HG02938 (cell line): ENCODE measurements around the gene NTPCR.
"Not testable (repeated sequence)": the region's sequence is repeated elsewhere in the genome, so short reads cannot be mapped to it uniquely, and the experiment has no call there.

ENCODE experiments used
- ATAC-seq: cut with Tn5 transposase; IDR thresholded peaks from one replicate; pipeline ENCODE4 v1.9.1; 2021; ENCODE audit warnings: mild to moderate bottlenecking, moderate library complexity; ENCODE audit not compliant: unreplicated experiment

NTPCR gene

DNA sequence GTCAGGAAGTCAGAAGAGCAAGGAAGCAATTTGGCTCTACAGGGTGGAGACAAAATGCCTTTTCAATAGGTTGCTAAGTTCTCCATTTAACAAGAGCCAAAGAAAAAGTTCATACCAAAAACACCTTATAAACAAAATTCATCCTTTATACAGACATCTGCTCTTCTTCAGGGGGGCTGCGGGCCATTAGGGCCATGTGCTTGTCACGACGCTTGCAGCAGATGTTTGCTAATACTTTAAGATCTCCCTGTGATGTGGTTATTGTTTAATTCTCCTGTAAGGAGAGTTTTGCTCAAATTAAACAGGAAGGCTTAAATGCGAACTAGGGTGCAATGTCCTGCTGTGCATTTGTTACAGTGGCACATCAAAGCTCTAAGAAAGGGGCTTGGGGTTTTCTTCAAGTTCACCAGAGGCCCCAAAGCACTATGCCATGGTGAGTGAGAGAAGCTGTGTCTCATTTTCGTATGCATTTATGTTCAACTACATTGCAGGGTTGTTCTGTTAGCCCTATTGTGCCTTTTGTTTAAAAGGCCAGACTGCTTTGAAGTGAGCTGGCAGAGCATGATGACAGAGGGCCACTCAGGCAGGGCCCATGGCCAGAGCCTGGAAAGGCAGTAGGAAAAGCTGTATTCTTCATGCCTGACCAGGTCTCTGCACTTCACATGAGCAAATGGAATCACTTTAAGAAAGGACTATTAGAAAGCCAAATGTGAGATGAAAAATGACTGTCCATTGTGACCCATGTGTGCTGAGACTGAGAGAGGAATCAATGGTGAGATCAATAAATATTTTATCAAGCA, 24.8 kb upstream of the NTPCR start:
- ATAC-seq, result no peak

DNA sequence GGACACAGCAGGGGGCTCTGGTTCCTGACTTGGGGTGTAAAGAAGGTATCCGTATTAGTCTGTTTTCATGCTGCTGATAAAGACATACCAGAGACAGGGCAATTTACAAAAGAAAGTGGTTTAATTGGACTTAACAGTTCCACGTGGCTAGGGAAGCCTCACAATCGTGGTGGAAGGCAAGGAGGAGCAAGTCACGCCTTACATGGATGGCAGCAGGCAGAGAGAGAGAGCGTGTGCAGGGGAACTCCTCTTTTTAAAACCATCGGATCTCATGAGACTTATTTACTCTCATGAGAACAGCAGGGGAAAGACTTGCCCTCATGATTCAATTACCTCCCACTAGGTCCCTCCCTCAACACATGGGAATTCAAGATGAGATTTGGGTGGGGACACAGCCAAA, 23.2 kb upstream of the NTPCR start:
- ATAC-seq, result not testable (repeated sequence)

DNA sequence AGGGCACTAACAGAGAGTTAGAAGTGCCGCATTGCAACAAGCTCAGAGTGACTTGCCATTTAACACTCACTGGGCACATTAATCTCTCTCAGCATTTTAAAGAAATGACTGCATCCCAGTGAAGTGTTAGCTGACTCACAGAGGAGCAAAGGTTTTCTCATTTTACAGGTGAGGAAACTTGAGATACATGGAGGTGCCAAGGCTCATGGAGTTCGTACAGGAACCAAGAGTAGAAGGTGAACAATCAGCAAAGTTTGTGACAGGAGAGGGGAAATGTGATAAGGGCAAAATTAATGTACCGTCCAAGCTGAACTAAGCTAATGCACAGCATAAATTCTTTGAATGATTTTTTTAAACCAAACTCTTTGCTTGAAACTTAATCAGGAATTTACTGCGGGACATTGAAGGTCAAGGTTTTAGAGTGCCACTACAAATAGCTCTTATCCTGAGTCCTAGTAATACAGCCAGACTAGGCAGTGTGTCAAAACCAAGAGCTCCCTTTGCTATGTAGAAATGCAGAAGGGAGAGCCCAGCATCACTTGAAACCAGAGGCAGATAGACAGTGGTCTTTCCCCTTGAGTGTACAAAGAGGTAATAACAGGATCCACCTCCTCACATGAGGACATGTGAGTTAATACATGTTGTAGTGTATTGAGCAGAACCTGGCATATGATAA, 22.4 kb upstream of the NTPCR start:
- ATAC-seq, result no peak

DNA sequence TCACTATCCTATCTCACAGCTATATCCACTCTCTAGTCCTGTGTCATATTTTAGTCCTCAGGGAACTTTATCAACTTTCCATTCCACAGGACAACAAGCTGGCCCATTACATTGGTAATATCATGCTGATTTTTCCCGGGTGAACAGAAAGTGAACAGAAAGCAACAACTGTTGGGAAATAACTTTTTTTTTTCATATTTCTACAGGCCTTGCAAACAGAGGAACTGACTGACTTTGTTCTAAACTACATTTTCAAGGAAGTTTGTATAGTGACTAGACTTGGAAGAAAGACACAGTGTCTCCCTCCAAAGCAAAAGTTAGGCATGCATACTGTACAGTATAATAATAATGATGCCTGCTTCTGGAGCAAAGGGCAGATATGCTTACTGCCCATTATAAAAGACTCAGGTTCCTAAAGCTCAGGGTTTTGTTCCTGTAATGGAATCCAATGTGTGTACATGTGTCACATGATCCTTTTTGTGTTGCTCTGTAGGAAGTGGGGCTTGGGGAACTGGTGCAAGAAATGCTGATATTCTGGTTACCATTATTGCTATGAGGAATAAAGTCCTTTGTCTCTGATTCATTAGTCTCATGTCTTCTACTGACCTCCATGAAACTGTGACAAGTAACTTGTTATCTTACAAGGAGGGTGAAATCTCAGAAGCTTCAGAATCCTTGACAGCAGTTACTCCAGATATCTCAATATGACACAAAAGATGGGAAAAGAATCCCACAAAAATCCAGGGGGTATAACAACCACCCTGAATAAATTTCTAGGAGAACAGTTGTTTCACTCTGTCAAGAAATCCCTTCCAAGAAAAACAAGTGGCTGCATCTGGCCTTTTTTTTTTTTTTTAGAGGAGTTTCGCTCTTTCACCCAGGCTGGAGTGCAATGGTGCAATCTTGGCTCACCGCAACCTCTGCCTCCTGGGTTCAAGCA, 17.7 kb upstream of the NTPCR start:
- no peak for ATAC-seq

DNA sequence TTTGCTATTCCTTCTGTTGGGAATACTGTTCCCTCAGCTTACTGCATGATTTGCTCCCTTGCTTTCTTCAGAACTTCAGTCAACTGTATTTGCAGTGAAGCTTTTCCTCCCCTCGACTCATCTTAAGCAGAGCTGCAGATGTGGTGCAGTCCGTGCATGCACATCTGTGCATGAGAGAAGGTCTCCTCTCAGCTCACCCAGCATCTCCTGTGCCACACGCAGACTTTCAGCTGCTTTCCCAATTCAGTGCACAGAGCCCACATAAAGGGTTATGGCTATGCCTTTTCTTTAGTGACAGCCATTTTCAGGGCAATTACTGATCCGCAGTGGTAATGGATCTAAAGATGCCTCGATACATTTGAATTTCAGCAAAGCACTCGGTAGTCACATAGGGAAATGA, 13.5 kb upstream of the NTPCR start:
- ATAC-seq, result no peak

DNA sequence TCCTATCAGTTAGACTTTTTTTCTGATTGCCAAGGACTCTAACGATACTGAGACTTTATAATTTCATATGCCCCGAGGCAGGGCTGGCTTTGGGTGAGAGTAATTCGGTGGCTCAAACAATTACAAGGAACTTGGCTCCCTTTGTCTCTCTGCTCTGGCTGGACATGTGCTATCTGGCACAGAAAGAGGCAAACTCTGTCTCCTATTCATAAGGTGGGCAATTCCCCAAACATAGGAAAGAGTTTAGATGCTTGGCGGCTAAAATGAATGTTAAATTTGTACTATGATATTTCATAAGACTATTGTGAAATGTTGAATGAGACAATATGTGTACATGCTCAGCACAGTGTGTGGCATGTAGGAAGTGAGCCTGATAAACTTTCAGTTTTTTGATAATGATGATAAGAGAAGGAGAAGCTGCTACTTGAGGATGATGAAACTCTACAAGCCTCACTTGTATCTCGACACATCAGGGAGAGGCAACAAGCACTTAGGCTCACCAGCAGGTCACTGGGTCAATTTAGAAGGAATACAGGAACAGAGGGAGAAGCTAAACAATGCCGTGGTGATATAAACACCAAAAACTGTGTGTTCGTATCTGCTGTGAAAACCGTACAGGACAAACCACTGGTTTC, 12.6 kb upstream of the NTPCR start:
- no peak for ATAC-seq

DNA sequence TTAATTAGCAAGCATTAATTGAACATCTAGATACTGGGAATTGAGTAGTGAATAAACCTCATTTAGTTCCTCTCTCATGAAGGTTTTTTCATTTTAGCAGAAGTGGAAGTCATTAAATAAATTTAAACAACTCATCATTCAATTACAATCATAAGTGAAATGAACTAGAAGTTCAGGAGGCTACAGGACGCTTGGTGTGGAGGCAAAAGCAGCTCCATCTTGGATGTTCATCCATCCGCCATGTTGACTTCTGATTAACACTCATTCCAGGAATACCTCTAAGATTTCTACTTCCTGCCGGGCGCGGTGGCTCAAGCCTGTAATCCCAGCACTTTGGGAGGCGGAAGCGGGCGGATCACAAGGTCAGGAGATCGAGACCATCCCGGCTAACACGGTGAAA, 11.5 kb upstream of the NTPCR start:
- ATAC-seq, result no peak

DNA sequence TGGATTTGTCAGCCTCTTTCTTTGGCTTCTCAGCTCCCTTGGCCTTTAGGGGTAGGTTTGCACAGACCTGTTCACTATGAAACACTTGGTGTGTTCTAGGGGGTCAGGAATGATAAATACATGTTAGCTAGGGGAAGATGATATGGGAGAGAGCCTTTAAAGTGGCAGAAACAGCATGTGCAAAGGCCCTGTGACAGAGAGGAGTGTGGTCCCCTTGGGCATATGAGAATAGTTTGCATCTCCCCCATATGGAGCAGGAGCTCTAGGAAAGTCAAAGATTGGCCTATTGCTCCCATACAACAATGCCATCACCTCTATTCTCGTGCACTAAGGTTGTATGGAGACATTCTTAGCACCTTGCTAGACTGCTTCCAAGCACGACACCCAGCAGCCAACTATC, 10.7 kb upstream of the NTPCR start:
- ATAC-seq, result no peak

DNA sequence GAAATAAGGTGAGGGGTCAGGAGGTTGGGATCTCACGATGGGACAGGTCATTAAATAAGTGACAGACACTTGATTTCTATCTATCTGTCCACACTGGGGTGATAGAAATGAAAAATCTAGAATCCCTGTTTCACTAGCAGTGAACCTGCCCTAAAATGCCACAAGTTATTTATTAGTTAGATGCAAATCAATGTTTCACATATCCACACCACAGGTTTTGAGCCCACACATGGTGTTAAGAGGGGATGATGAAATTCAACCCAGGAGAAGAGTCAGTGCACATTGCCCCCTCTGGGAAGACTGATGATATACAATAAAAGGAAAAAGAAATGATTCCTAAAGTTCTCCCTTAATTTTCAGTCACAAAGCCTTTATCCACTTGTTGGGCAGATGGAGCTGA, 10.1 kb upstream of the NTPCR start:
- peak; percentile 56 for ATAC-seq

DNA sequence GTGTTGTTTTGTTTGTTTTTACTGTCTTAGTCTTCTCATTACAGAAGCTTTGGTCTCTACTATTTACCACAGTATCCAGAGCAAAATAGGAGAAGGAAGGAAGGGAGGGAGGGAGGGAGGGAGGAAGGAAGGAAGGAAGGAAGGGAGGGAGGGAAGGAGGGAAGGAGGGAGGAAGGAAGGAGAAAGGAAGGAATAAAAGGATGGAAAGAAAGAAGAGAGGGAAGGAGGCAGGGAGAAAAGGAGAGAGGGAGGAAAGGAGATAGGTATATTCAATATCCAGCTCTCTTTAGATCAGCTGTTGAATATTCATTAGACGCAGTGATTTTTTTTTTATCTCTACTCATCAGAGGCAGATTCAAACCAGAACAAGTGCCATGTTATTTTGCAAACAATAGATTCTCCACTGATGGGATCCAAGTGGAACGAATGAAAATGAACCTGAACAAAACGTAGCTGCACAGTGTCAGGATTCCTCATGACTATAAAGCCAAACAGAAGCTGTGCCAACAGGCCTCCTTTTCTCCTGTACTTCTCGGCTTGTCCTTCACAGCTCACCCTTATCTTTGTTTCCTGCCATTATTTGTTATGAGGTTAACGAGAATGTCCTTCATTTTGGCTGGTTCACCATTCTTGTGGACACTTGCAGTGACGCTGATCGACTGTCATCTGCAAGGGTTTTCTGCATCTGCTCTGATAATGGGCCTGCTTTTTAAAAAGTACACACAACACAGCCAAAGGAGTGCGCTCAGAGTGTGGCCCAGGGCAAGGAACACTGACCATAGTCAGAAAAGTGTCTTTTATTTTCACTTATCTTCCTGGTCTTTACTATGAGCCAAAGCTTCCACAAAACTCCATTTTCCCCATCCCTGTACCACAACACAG, 7.8 kb upstream of the NTPCR start:
- ATAC-seq, result no peak

DNA sequence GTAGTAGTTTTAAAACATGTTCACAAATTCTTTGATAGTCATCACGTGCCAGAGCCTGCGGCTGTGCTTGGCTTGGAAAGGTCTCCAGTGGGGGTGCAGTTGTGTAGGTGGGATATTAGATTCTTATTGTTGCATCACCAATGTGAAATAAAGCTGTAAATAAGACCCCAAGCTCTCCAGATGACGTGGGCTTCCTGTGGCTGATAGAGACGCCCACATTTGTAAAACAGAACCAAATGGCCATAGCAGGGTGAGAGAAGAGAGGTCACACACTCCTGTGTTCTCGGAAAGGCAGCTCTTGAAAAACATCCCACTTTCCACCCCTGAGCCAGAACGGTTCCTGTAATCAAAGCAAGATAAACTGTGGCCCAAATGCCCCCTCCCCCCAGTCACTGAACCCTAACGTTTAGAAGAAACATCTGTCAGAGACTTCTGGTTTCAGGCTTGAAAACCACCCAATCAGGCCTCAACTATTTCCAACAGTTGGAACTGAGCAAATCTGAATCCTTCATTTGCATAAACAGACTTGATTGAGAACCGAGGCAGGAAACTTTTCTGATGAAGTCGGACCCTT, 6.6 kb upstream of the NTPCR start:
- ATAC-seq, result peak; percentile 57

DNA sequence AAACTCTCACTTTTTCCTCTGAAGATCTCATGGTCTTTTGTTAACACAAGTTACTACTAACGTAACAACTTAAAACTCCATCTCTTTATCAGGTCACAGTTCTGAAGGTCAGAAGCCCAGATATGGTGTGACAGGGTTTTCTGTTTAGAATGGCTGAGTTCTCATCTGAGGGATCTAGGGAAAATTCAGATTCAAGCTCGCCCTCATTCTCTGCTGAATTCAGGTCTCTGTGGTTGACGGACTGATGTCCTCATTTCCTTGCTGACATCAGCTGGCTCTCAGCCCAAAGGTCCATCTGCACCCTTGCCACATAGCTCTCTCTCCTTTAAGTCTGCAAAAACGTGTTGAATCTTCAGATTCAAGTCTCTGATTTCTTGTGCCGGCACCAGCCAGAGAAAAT, 6.1 kb upstream of the NTPCR start:
- ATAC-seq, result no peak

DNA sequence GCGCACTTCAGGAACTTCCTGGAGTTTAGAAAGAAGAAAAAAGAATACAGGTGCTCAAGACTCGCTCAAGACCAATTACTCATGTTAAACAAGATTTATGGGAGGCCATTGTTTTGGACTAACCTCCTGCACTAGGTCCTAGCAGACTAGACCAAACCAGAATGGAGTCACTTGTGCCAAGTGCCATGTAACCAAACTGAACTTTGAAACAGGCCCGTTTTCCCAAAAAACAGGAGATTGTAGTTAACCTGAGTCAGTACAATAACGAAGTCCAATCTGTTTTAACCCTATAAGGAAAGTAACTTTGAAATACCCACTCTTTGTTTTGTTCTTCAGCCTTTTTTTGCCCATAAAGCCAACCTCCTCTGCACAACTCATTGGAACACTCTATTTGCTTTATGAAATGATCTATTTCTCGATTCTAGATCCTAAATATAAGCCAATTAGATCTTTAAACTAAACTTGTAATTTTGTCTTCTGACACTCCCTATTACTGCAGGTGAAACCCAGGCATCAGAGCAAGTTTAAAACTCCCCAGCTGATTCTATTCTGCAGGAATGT, 695 bp upstream of the NTPCR start:
- ATAC-seq, result no peak

DNA sequence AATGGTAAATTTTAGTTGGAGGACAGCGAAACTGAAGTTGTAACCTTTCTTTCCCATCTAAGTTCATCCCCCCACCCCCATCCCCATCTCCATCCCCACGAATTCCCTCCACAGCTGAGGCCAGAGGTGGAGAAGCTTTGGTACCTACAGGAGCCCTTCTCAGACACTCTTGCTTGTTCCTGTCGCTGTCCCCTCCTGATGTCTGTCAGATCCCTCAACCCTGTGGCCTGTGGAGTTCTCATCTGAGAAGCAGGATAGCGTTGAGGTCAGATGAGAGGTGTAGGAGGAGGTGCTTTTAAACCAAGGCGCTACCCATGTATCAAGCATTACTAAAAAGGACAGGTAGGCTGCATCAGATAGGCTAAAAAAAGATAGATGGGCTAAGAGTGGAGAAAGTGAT, 769 bp downstream of the NTPCR start:
- ATAC-seq, result peak; percentile 23

DNA sequence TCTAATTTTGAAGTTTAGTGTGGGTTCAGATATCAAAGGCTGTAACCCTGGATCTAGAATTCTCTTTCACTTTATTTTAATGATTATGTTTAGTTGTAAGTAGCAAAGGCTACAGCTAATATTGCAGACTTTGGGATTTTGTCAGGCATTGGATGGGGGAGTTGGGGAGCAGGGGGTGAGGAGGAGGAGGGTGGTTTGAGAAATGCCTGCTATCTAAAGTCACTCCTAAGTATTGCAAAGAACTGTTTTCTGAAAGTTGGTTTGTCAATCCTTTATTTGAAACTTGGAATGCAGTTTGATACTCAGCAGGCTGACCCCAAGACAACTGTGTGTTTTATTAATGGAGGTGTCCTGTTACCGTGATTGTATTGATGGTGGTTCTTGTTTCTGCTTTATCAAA, 1.2 kb downstream of the NTPCR start:
- no peak for ATAC-seq

DNA sequence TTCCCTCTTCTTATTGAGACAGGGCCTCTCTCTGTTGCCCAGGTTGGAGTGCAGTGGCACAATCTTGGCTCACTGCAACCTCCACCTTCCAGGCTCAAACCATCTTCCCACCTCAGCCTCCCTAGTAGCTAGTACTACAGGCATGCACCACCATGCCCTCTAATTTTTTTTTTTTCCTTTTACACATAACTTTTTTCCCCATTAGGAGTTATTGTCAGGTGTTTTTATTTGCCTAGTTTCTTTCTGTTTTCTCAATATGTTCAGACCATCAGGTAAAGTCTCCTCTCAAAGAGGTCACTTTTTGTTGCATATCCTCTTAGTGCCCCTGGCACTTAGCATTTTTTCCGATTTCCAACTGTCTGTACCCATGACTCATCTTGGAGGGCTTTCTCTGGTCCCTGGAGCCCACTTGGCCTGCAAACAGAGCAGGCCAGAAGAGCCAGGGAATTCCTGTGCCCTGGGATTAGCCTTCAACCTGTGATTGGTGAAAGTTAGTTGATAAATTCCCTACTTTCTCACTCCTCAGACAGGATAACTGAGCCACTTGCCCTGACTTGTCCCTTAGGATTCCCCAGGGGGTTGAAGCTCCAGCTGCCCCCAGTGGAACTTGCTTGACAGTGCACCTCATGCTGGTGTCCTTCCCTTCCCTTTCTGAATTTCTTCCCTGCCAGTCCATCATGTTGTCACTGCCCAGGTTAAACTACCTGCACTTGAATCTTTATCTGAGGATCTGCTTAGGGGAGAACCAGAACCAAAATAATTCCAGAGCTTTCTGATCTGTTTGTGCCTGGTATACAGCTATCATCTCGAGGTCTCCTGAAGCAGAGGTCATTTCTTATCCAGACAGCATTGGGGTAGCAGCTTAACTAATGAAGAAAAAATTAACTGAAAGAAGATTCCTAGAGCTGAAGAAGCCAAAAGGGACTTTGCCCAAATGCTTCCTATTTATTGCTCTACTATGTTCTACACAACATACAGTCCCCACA, 2.4 kb downstream of the NTPCR start:
- ATAC-seq, result peak; percentile 43

DNA sequence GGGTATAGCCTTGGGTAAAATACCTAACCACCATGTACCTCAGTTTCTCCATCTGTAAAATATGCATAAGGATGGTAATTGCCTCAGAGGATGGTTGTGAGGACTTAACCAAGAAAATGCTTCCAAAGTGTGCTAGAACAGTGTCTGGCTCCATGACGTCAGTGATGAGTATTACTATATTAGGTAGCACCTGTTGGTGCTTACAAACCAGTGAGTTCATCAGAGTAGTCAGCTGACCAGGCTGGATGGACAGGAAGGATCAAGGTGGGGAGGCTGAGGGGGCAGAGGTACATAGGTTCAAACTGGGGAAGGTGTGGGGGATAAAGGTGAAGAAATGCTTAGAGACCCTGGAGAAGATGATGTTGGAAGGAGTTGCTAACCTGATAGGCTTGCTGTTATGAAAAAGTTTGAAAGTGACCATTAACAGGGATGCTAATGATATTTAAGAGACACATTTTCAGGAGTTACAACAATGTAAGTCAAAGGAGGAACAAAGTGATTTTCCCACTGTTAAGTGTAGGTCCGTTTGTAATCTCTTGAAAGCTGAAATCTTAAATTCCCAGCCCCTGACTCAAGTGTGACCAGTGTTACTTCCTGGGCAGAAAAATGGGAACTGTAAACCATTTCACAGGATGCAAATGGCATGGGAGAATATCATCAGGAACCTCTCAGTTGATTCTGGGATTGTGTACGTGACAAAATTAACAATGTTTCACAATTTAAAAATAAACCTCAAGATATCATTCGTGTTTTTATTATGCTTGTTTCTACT, 4.4 kb downstream of the NTPCR start:
- ATAC-seq, result no peak
